ENCODE data around the gene KCTD16. TPM values are rescaled to one million over a fixed set of nuclear protein-coding genes. Genes with fewer than 3 reads are reported as not detected.

Gene KCTD16
- total RNA-seq, 1 experiment from 2014 or later: 0.64 TPM

DNA sequence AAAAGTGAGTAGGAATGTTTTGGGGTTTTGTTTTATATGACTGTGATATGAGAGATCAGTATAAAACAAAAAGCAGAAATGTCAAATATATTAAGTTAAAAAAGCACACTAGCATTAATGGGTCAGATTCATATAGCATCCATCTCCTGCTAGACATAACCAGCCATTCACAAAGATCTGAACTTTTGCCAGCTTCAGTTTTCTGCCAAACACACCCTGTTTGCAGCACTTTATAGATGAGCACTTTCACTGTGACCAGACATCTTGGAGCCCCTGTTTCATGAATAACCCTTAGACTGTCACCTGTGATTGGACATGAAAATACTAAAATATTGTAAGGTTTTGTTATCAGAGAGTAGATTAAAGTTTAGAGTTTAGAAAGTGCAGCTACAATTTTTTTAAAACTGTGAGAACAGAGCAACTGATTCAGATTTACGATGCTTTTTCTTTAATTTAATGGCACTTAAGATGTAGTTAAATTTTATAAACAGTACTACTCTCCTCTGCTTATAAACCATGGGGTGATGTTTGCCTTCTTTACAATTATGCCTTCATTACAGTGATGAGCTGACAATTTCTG, 142.6 kb downstream of the KCTD16 start:
- Histone ChIP-seq H3K9ac (ENCODE audit: low read length) (no peak overlapping the region), H3K4me3 (replicated peaks in 1 of 2; ENCODE audit: low read depth in 1 of 2, low read length in 2 of 2) (no peak overlapping the region), H3K9me2 (ENCODE audit: insufficient read depth) (no peaks in the 10 kb centered on the region), H3K27ac (ENCODE audit: low read depth, low read length) (no peak overlapping the region), H4K20me1 (ENCODE audit: insufficient read depth) (no peaks in the 10 kb centered on the region), H2AFZ (ENCODE audit: low read depth, low read length, poor library complexity, severe bottlenecking) (no peak overlapping the region), H3K4me1 (ENCODE audit: control insufficient read depth in 1 of 2, insufficient read depth in 2 of 2, low read length in 2 of 2) (no peaks in the 10 kb centered on the region), H3K4me2 (ENCODE audit: low read length) (no peak overlapping the region), H3K9me3 (ENCODE audit: control insufficient read depth in 1 of 2, insufficient read depth in 1 of 2, low read depth in 1 of 2, low read length in 2 of 2) (no peaks in the 10 kb centered on the region), H3K79me2 (ENCODE audit: insufficient read depth, low read length) (no peaks in the 10 kb centered on the region), H3K36me3 (ENCODE audit: control insufficient read depth in 1 of 2, insufficient read depth in 2 of 2, low read length in 2 of 2) (no peaks in the 10 kb centered on the region), H3K27me3 (ENCODE audit: insufficient read depth, low read length) (peaks cover 24% of the 10 kb centered on the region)
- BruUV-seq (replicated peaks): no TSS peak
- RAD21 ChIA-PET (ENCODE audit: low non-redundant PET in 1 of 2, low total read pairs in 2 of 2, uncharacterized antibody in 2 of 2, unreplicated experiment in 2 of 2): no interaction called here
- POLR2A ChIA-PET: no interaction called here
- no peak for DNase-seq (ENCODE audit: low read depth, low spot score)
- intact Hi-C loops (cut with micrococcal nuclease): no loop called here
- CTCF ChIA-PET: no interaction called here
- TF ChIP-seq ZNF274 (IDR thresholded peaks at IDR 0.05; ENCODE audit: low read depth, low read length): no peak
- no peak for TF ChIP-seq SIN3A (IDR thresholded peaks at IDR 0.05; ENCODE audit: low read depth)
- no peak for TF ChIP-seq POLR2A (IDR thresholded peaks at IDR 0.05; ENCODE audit: borderline replicate concordance, extremely low read depth, insufficient read depth, insufficient read length)
- TF ChIP-seq, protein P1, sequence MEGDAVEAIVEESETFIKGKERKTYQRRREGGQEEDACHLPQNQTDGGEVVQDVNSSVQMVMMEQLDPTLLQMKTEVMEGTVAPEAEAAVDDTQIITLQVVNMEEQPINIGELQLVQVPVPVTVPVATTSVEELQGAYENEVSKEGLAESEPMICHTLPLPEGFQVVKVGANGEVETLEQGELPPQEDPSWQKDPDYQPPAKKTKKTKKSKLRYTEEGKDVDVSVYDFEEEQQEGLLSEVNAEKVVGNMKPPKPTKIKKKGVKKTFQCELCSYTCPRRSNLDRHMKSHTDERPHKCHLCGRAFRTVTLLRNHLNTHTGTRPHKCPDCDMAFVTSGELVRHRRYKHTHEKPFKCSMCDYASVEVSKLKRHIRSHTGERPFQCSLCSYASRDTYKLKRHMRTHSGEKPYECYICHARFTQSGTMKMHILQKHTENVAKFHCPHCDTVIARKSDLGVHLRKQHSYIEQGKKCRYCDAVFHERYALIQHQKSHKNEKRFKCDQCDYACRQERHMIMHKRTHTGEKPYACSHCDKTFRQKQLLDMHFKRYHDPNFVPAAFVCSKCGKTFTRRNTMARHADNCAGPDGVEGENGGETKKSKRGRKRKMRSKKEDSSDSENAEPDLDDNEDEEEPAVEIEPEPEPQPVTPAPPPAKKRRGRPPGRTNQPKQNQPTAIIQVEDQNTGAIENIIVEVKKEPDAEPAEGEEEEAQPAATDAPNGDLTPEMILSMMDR (IDR thresholded peaks at IDR 0.05 in 2 of 3, conservative IDR thresholded peaks at IDR 0.05 in 1 of 3; ENCODE audit: borderline replicate concordance in 1 of 3, insufficient read depth in 1 of 3, low read depth in 2 of 3, low read length in 2 of 3): no peak
- TF ChIP-seq RAD21 (IDR thresholded peaks at IDR 0.05; ENCODE audit: low read depth): no peak
- no peak for TF ChIP-seq EZH2 (IDR thresholded peaks at IDR 0.05)
- no peak for TF ChIP-seq CBX3 (IDR thresholded peaks at IDR 0.05; ENCODE audit: low read depth)
- no peak for ATAC-seq

DNA sequence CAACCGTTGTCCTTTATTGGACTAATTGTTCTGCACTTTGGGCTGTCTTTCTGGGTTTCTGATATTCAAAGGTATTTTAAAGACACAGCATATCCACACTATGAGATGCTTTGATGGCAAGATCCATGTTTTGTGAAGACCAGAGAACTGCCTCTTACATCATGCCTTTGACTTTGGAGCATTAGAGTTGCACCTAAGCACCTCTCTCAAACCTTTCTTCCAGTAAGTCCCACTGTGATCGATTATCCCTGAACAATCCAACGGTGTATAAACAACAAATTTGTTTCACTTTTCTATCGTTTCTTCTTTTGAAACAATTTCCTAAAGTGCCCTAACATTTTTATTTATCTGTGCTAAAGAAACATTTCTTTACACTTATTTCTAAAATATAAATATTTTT, 144.4 kb downstream of the KCTD16 start:
- Histone ChIP-seq H3K79me2 (ENCODE audit: insufficient read depth, low read length) (no peaks in the 10 kb centered on the region), H3K27me3 (ENCODE audit: insufficient read depth, low read length) (peaks cover 24% of the 10 kb centered on the region), H4K20me1 (ENCODE audit: insufficient read depth) (no peaks in the 10 kb centered on the region), H3K4me2 (ENCODE audit: low read length) (no peak overlapping the region), H3K4me3 (replicated peaks in 1 of 2; ENCODE audit: low read depth in 1 of 2, low read length in 2 of 2) (no peak overlapping the region), H3K27ac (ENCODE audit: low read depth, low read length) (no peak overlapping the region), H2AFZ (ENCODE audit: low read depth, low read length, poor library complexity, severe bottlenecking) (no peak overlapping the region), H3K4me1 (ENCODE audit: control insufficient read depth in 1 of 2, insufficient read depth in 2 of 2, low read length in 2 of 2) (no peaks in the 10 kb centered on the region), H3K9ac (ENCODE audit: low read length) (no peak overlapping the region), H3K36me3 (ENCODE audit: control insufficient read depth in 1 of 2, insufficient read depth in 2 of 2, low read length in 2 of 2) (no peaks in the 10 kb centered on the region), H3K9me3 (ENCODE audit: control insufficient read depth in 1 of 2, insufficient read depth in 1 of 2, low read depth in 1 of 2, low read length in 2 of 2) (no peaks in the 10 kb centered on the region), H3K9me2 (ENCODE audit: insufficient read depth) (no peaks in the 10 kb centered on the region)
- intact Hi-C loops (cut with micrococcal nuclease): no loop called here
- POLR2A ChIA-PET: no interaction called here
- RAD21 ChIA-PET (ENCODE audit: low non-redundant PET in 1 of 2, low total read pairs in 2 of 2, uncharacterized antibody in 2 of 2, unreplicated experiment in 2 of 2): no interaction called here
- CTCF ChIA-PET: no interaction called here
- BruUV-seq (replicated peaks): no TSS peak
- ATAC-seq (no peak), DNase-seq (ENCODE audit: low read depth, low spot score) (no peak)
- TF ChIP-seq CBX3 (IDR thresholded peaks at IDR 0.05; ENCODE audit: low read depth) (no peak), SIN3A (IDR thresholded peaks at IDR 0.05; ENCODE audit: low read depth) (no peak), YY1 (IDR thresholded peaks at IDR 0.05; ENCODE audit: extremely low read depth, insufficient replicate concordance, low read depth, low read length) (no peak), SRF (IDR thresholded peaks at IDR 0.05; ENCODE audit: low read depth) (no peak), CEBPB (IDR thresholded peaks at IDR 0.05; ENCODE audit: low read depth) (no peak), SP1 (IDR thresholded peaks at IDR 0.05; ENCODE audit: low read depth) (no peak), ELF1 (IDR thresholded peaks at IDR 0.05; ENCODE audit: borderline replicate concordance, low read depth) (no peak)
- TF ChIP-seq, protein P1 (IDR thresholded peaks at IDR 0.05 in 2 of 3, conservative IDR thresholded peaks at IDR 0.05 in 1 of 3; ENCODE audit: borderline replicate concordance in 1 of 3, insufficient read depth in 1 of 3, low read depth in 2 of 3, low read length in 2 of 3): no peak
- TF ChIP-seq, protein P2, sequence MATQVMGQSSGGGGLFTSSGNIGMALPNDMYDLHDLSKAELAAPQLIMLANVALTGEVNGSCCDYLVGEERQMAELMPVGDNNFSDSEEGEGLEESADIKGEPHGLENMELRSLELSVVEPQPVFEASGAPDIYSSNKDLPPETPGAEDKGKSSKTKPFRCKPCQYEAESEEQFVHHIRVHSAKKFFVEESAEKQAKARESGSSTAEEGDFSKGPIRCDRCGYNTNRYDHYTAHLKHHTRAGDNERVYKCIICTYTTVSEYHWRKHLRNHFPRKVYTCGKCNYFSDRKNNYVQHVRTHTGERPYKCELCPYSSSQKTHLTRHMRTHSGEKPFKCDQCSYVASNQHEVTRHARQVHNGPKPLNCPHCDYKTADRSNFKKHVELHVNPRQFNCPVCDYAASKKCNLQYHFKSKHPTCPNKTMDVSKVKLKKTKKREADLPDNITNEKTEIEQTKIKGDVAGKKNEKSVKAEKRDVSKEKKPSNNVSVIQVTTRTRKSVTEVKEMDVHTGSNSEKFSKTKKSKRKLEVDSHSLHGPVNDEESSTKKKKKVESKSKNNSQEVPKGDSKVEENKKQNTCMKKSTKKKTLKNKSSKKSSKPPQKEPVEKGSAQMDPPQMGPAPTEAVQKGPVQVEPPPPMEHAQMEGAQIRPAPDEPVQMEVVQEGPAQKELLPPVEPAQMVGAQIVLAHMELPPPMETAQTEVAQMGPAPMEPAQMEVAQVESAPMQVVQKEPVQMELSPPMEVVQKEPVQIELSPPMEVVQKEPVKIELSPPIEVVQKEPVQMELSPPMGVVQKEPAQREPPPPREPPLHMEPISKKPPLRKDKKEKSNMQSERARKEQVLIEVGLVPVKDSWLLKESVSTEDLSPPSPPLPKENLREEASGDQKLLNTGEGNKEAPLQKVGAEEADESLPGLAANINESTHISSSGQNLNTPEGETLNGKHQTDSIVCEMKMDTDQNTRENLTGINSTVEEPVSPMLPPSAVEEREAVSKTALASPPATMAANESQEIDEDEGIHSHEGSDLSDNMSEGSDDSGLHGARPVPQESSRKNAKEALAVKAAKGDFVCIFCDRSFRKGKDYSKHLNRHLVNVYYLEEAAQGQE (IDR thresholded peaks at IDR 0.05; ENCODE audit: low read depth): no peak

All from HCT116 (cell line).